ENCODE data around the gene ZFAND3.

DNA sequence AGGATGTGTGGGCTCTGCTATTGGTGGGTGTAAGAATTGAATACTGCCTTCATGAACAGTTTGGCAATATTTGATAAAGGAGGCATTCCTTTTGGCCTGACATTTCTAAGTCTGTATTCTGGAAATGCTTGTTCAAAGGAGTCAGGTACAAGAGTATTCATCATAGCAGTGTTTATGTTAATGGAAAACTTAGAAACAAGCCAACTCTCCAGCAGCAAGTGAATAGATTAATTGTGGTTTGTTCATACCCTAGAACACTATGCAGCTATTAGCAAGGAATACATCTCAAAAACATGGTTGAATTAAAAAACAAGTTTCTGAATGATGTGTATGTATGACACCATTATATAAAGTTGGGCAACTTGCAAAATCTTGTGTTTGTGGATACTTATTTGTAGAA lies 195.8 kb downstream of the ZFAND3 start:
- TF ChIP-seq POLR2A (IDR thresholded peaks at IDR 0.05) (no peak), POLR2AphosphoS5 (IDR thresholded peaks at IDR 0.05) (no peak)

Measured in spleen (tissue), 3 donors.